DMS153 (cell line): ENCODE data around the gene PAQR4.
"Not testable (repeated sequence)": the region's sequence is repeated elsewhere in the genome, so short reads cannot be mapped to it uniquely, and the experiment has no call there.

Experiments used
- DNase-seq: peaks from one replicate; lab custom pipeline; 2025; lab: John Stamatoyannopoulos, UW

Gene PAQR4

DNA sequence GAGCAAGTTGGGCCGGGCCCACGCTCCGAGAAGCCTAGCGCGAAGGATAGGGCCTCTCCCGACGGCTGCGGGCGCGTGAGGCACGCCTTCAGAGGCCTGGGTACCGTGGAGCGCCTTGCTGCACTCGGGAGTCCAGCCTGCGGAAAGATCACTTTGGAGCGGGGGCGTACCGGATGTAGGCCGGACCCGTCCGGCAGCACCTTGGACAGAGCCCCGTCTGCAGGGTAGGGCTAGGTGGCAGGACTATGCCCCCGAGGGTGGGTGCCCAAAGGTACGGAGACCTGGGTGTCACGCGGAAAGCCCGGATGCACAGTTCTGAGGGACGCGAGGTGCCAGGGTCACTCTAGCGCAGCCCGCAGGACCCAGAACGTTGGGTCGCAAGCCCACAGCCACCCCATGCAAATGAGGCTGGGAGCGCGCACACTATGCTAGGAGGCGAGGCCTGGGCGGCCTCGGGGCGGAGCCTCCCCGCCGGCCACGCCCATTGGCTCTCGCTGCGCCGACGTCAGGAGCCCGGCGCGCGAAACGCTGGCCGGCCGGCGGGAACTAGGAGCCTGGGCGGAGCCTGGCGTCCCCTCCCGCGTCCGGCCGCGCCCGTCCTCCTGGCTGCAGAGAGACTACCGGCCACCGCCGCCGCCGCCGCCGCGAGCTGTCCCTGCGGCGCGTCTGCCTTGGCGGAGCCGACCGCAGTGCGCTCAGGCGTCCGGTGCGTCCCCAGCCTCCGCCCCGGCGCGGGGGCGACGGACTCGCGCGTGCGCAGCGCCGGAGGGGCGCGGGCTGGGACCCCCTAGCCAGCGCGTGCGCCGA lies at the start of gene PAQR4:
PAQR4 (plus strand) TSS at position 611 of the 807 bp plus-strand sequence. CDS start 327 bp downstream, outside the sequence.
- peak; percentile 88 for DNase-seq

DNA sequence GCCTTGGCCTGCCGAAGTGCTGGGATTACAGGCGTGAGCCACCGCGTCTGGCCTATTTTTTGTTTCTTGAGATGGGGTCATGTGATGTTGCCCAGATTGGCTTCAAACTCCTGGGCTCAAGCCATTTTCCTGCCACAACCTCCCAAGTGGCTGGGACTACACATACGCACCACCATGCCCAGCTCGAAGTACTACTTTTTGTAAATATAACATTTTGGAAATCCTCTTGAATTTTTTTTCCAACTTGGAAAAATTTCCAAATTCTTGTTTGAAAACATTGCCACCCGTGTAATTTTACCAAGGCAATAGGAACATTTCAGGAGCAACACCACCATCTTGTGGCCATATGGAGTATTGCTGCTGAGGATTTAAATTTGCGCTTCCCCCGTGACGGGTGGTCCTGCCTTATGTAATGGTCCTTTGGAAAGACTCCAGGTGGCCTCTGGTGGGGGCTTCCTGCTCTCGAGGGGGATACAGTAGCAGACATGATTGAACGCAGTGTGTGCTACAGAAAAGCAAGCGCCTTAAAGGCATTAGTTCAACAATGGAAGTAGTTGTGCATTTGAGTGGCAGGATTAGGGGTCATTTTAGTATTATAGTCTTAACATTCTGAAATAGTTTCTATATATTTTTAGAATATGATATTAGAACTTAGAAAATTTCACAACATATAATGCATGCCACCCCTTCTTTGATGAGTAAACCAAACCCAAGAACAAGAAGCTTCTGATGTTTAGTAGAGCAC lies 49.5 kb upstream of the PAQR4 start:
- peak; percentile 27 for DNase-seq

DNA sequence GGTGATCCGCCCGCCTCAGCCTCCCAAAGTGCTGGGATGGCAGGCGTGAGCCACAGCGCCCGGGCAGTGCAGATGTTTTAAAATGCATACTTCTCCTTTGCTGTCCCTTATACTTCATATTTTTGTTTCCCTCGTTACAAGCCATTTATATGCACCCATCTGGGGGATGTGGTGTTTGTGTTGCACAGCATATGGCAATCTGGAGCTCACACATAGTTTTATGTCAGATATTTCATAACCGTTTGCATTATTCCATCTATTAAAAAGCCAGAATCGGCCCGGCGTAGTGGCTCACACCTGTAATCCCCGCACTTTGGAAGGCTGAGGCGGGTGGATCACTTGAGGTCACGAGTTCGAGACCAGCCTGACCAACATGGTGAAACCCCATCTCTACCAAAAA lies 45.7 kb upstream of the PAQR4 start:
- no peak for DNase-seq

DNA sequence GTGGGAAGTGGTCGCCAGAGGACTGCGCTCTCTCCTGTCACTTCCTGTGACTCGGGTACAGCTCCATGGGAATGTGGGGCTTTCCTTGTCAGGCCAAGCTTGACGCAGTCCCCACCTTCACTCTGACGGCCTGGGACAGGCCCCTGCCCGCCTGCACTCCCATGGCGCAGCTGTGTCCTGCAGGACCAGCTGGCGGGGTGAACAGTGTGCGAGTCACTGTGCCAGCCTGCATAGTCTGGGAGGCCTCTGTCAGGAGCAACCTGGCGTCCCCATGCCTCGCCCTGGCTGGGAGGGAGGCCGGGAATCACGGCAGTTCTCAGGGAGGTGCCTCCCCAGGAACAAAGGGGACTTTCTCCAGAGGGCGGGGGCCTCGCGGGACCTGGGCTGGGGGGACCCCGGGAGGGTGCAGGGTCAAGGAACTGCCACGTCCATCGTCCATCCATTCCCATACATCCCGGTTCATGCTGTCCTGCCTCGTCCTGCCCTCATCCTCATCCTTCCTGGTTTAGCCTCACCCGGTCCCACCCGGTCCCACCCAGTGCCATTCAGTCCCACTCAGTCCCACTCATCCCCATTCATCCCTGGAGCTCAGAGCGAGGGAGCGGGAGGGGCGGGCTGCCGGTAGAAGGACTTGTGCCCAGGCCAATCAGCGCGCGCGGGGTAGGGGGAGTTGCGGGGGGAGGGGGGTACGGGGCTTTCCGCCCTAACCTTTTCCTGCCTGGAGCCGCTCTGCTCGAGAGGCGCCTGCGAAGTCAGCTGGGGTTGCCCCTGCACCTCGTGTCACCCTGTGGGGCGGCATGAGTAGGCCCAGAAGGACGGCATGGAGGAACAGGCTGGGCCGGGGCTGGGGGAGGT lies 44.0 kb upstream of the PAQR4 start:
- DNase-seq: no peak

DNA sequence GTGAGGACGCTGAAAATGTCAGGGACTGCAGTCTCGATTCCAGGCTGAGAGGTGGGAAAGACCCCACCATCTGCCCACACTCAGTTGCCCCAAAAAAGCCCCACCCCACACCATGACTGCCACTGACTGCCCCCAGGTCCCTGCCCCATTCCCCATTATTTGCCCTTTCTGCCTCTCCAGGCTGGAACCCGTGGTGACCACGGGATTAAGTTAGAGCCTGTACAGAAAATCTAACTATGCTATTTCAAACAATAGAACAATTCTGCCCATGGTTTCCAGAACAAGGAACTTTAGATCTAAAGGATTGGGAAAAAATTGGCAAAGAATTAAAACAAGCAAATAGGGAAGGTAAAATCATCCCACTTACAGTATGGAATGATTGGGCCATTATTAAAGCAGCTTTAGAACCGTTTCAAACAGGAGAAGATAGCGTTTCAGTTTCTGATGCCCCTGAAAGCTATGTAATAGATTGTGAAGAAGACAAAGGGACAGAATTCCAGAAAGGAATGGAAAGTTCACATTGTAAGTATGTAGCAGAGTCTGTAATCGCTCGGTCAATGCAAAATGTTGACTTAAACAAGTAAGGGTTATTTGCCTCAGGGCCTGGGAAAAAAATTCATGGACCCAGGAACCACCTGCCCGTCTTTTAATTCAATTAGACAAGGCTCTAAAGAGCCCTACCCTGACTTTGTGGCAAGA lies 43.0 kb upstream of the PAQR4 start:
- no peak for DNase-seq

DNA sequence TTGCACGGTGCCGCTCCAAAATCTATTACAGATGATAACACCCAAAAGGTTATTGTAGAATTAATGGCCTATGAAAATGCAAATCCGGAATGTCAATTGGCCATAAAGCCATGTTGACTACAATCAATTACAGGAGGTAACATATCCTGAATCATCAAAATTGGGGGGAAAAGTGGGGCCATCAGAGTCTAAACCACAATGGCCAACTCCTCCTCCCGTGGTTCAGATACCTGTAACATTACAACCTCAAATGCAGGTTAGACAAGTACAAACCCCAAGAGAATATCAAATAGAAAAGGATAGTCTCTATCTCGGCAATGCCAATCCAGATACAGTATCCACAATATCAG lies 42.5 kb upstream of the PAQR4 start:
- no peak for DNase-seq

DNA sequence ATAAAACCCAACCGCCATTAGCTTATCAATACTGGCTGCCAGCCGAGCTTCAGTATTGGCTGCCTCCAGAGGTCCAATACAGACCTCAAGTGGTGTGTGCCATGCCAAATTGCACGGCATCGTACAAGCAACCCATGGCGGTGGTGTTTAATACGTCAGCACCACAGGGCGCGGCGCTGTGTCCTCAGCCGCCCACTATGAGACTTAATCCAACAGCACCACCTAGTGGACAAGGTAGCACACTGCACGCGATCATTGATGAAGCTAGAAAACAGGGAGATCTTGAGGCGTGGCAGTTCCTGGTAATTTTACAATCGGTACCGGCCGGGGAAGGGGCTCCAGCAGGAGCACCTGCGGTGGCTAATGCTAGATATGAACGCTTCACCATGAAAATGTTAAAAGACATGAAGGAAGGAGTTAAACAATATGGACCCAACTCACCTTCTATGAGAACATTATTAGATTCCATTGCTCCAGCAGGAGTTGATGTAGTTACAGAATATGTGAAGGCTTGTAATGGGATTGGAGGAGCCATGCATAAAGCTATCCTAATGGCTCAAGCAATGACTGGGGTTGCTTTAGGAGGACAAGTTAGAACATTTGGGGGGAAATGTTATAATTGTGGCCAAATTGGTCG lies 42.0 kb upstream of the PAQR4 start:
- peak; percentile 79 for DNase-seq

DNA sequence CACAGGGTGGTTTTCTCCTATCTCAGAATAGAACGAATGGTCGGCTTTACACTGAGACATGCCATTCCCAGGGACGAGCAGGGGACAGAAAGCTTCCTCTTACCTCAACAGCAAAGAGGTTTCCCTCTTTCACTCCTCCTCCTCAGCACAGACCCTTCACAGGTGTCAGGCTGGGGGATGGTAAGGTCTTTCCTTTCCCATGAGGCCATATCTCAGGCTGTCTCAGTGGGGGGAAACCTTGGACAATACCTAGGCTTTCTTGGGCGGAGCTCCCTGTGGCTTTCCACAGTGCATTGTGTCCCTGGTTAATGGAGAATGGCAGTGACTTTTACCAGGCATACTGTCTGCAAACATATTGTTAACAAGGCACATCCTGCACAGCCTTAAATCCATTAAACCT lies 41.0 kb upstream of the PAQR4 start:
- not testable (repeated sequence) for DNase-seq

DNA sequence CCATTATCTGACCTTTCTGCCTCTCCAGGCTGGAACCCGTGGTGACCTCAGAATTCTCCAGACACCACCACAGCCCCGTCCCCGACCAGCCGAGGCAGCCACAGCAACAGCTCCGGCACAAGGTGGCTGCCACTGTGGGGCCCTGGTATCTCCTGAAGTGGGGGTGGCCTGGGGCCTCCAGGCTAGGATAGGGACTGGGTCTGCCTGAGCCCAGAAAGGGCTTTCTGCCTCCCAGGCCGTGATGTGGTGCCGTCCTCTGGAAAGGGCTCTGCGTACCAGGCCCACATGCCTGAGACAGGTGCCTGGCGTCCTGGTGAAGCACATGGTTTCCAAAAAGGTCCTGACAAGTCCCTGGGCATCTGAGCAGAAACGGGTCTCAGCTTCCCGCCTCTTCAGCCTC lies 40.4 kb upstream of the PAQR4 start:
- no peak for DNase-seq

DNA sequence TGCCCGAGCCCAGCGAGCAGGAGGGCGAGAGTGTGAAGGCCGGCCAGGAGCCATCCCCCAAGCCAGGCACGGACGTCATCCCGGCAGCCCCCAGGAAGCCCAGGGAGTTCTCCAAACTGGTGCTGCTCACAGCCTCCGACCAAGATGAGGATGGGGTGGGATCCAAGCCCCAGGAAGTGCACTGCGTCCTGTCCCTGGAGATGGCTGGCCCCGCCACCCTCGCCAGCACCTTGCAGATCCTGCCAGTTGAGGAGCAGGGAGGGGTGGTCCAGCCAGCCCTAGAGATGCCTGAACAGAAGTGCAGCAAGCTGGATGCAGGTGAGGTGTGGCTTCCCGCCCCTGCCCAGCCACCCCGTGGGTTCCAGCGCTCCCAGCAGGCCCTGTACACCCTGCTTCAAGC lies 39.5 kb upstream of the PAQR4 start:
- DNase-seq: no peak

DNA sequence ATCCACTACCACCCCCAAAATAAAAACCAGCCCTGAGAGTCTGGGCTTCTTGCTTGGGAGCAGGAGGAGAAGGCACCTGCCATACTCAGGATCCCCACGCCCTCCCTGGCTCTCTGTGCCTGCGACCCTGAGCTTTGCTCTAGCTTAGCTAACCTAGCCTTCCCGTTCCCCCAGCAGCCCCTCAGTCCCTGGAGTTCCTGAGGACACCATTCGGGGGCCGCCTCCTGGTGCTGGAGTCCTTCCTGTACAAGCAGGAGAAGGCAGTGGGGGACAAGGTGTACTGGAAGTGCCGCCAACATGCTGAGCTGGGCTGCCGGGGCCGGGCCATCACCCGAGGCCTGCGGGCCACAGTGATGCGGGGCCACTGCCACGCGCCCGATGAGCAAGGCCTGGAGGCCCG lies 38.9 kb upstream of the PAQR4 start:
- DNase-seq: no peak

DNA sequence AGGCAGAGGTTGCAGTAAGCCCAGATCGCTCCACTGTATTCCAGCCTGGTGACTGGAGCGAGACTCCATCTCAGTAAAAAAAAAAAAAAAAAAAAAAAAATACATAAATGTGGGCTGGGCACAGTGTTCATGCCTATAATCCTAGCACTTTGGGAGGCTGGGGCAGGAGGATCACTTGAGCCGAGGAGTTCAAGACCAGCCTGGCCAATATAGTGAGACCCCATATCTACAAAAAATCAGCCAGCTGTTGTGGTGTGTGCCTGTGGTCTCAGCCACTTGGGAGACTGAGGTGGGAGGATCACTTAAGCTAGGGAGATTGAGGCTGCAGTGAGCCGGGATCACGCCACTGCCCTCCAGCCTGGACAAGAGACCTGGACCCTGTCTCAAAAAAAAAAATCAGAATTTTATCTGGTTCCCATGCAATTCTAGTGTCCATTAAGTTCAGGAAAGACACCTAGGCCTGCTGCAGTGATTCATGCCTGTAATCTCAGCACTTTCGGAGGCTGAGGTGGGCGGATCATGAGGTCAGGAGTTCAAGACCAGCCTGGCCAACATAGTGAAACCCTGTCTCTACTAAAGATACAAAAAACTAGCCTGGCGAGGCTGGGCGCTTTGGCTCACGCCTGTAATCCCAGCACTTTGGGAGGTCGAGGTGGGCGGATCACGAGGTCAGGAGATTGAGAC lies 37.8 kb upstream of the PAQR4 start:
- not testable (repeated sequence) for DNase-seq

DNA sequence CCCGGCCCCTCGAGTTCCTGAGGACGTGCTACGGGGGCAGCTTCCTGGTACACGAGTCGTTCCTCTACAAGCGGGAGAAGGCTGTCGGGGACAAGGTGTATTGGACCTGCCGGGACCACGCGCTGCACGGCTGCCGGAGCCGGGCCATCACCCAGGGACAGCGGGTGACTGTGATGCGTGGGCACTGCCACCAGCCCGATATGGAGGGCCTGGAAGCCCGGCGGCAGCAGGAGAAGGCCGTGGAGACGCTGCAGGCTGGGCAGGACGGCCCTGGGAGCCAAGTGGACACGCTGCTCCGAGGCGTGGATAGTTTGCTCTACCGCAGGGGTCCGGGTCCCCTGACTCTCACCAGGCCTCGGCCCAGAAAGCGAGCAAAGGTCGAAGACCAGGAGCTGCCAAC lies 36.0 kb upstream of the PAQR4 start:
- no peak for DNase-seq

DNA sequence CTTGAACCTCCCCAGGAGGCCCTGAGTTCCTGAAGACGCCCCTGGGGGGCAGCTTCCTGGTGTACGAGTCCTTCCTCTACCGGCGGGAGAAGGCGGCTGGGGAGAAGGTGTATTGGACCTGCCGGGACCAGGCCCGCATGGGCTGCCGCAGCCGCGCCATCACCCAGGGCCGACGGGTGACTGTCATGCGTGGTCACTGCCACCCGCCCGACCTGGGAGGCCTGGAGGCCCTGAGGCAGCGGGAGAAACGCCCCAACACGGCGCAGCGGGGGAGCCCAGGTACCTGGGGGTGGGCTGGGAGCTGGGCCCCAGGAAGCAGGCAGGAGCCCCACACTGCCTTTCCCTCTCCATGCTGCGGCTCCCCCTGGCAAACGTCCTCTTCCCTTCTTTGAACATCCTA lies 35.4 kb upstream of the PAQR4 start:
- no peak for DNase-seq

DNA sequence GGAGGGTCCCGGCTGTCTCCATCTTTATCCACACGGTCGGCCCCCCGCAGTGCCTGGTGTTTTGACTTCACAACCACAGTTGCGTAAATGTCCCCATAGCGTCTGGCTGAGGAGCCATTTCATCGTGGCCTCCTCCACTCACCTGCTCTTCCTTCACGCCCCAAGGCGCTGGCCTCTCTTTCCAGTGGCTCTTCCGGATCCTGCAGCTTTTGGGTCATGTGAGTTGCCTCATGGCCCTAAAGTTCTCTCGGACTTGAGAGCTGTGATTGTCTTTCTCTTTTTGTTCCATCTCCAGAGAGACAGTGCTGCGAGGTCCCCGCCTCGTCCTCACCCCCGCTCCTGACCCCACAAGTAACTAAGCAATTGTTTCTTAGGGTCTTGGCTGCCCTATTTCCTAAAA lies 34.7 kb upstream of the PAQR4 start:
- DNase-seq: no peak

DNA sequence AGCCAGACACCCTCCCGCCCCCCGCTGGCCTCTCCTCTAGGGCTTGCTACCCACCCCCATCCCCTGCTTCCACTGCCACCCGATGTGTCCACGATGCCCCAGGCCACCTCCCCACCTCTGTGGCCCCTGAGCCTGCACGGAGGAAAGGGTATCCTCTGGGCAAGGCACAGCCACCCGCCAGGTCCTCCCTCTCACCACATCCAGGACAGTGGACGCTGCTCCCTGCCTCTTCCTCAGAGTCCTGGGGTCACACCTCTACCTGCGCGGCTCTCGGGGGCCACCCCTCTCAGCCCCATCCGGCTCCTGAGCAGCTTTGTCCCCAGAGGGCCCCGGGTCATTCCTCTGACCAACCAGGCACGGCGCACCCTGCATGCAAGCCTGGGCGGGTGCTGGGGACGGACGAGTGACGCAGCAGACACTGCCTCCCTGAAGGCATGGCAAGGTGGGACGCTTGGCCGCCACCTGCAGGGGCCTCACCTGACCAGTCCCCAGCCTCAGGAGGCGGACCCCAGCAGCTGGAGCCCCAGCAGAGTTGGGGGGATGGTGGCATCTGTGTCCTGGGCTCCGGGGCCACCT lies 32.6 kb upstream of the PAQR4 start:
- DNase-seq: no peak

DNA sequence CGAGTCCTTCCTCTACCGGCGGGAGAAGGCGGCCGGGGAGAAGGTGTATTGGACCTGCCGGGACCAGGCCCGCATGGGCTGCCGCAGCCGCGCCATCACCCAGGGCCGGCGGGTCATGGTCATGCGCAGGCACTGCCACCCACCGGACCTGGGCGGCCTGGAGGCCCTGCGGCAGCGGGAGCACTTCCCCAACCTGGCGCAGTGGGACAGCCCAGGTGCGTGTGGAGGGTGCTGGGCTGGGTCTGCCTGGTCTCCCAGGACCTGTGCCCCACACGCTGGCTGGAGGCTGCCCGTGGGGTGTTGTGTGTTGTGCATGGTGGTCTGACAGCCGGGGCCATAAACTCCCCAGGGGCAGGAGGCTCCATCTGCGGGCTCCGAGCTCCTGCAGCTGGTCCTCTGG lies 32.0 kb upstream of the PAQR4 start:
- DNase-seq: no peak

DNA sequence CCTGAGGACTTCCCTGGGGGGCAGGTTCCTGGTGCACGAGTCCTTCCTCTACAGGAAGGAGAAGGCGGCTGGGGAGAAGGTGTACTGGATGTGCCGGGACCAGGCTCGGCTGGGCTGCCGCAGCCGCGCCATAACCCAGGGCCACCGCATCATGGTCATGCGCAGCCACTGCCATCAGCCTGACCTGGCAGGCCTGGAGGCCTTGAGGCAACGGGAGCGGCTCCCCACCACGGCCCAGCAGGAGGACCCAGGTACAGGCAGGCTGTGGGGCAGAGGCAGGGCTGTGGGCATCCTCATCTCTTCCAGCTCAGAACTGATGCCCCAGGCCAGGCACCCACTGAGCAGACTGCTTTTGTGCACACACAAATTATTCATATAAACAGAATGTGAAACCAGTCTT lies 30.9 kb upstream of the PAQR4 start:
- DNase-seq: no peak

DNA sequence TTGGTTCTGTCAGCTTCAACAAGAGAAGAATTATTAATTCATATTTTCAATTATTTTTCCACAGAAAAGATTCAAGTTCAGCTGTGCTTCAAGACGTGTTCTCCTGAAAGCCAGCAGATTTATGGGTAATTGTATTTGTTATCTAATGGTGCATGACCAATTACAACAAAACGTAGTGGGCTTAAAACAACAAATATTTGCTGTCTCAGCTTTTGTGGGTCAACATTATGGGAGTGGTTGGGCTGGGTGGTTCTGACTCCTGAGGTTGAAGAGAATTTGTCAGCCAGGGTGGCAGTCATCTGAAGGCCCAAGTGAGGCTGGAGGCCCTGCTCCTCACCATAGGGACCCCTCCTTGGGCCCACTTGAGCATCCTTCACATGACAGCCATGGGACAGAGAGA lies 29.2 kb upstream of the PAQR4 start:
- DNase-seq: no peak

DNA sequence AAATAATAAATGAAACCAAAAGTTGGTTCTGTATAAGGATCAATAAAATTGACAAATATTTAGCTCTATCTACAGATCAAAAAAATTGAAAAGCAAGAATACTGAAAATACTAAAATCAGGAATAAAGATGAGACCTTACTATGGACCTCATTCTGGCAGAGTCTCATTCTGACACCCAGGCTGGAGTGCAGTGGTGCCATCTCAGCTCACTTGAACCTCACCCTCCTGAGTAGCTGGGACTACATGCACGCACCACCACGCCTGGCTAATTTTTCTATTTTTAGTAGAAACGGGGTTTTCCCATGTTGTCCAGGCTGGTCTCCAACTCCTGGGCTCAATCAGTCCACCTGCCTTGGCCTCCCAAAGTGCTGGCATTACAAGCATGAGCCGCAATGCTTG lies 27.1 kb upstream of the PAQR4 start:
- no peak for DNase-seq

DNA sequence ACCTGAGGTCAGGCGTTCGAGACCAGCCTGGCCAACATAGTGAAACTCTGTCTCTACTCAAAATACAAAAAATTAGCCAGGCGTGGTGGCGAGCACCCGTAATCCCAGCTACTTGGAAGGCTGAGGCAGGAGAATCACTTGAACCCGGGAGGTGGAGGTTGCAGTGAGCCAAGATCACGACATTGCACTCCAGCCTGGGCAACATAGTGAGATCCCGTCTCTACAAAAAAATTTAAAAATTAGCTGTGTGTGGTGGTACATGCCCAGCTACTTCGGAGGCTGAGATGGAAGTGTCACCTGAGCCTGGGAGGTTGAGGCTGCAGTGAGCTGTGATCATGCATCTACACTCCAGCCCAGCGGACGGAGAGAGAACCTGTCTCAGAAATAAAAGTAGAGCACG lies 25.4 kb upstream of the PAQR4 start:
- not testable (repeated sequence) for DNase-seq
